Mucosa of stomach (tissue), 1 donor: Measurements from ENCODE around the gene TAS2R30.

Experiments
- H3K27me3 ChIP-seq: one replicate; pipeline ENCODE4 v1.7.0; 2013; ENCODE audit warnings: mild to moderate bottlenecking, low read length; ENCODE audit not compliant: control insufficient read depth, insufficient read depth
- H3K36me3 ChIP-seq: one replicate; pipeline ENCODE4 v1.7.0; 2013; ENCODE audit warnings: low read length; ENCODE audit not compliant: control insufficient read depth, insufficient read depth
- H3K4me1 ChIP-seq: one replicate; pipeline ENCODE4 v1.7.0; 2013; ENCODE audit warnings: mild to moderate bottlenecking, low read length; ENCODE audit not compliant: control insufficient read depth, insufficient read depth
- H3K4me3 ChIP-seq: one replicate; pipeline ENCODE4 v1.7.0; 2013; ENCODE audit warnings: low read length
- H3K9ac ChIP-seq: one replicate; pipeline ENCODE4 v1.7.0; 2013; ENCODE audit warnings: mild to moderate bottlenecking, low read length, moderate library complexity
- H3K9me3 ChIP-seq: one replicate; pipeline ENCODE4 v1.7.0; 2013; ENCODE audit warnings: mild to moderate bottlenecking, low read length, moderate library complexity; ENCODE audit not compliant: control insufficient read depth
- donor health status: Pancreatic carcinoma.

The TAS2R30 gene, protein sequence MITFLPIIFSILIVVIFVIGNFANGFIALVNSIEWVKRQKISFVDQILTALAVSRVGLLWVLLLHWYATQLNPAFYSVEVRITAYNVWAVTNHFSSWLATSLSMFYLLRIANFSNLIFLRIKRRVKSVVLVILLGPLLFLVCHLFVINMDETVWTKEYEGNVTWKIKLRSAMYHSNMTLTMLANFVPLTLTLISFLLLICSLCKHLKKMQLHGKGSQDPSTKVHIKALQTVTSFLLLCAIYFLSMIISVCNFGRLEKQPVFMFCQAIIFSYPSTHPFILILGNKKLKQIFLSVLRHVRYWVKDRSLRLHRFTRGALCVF

DNA sequence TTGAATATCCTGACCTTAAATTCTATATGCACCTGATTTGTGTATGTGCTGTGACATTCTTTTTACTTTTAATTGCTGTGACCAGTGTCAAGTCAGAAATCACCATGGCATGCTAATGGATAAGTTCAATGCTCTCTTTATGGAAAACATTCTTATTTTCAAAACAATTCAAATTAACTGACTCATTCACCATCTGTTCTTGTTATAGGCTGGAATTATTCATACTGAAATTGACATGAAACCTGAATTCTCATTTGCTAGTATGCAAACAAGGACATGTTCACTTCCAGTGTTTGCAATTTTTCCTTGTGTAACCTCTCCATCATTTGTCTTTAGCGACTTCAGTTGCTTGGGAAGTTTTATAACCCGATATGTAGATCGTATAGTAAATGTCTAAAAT, at the start of gene TAS2R30:
TAS2R30 (minus strand) TSS at position 340 of the 400 bp plus-strand sequence. CDS start 400 bp downstream, outside the sequence.
- Histone ChIP-seq H3K4me1 (no peaks in the 10 kb centered on the region), H3K9ac (no peak within 1 kb of the TSS), H3K27me3 (no peaks in the 10 kb centered on the region), H3K36me3 (no peaks in the 10 kb centered on the region), H3K9me3 (no peaks in the 10 kb centered on the region), H3K4me3 (no peak within 1 kb of the TSS)

DNA sequence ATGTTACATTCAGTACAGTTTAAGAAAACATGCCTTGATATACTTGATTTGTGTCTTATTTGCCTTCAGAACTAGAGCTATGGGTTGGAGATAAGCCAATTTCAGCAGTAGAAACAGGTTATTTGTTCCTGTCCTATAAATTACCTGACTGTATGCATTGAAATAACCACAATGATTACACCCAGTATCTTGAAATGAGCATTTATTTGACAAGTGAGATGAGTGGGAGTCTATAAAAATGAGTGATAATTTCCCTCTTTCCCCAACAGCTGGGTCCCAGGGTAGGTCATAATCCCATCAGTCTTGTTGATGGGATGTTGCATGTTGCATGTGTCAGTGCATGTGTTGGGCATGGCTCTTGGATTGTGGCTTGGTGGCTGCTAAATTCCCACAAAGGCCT, 48.6 kb upstream of the TAS2R30 start:
- no peak overlapping the region for H3K9ac ChIP-seq
- no peak overlapping the region for H3K4me3 ChIP-seq
- no peaks in the 10 kb centered on the region for H3K36me3 ChIP-seq
- no peaks in the 10 kb centered on the region for H3K4me1 ChIP-seq
- no peaks in the 10 kb centered on the region for H3K9me3 ChIP-seq
- no peaks in the 10 kb centered on the region for H3K27me3 ChIP-seq

DNA sequence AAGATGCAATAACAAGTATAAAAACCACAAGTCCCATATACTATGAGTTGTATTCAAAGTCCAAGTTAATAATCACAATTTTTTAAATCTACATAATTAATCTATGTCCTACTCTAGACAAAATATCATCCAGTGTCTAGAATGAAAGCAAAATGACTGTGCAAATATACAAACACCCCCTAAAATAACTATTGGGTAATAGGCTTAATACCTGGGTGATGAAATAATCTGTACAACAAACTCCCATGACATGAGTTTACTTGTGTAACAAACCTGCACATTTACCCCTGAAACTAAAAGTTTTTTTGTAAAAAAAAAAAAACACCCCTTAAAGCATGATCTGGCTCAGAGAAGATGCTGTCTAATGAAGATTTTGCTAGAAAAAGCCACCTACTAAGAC, 48.1 kb upstream of the TAS2R30 start:
- no peak overlapping the region for H3K4me3 ChIP-seq
- no peaks in the 10 kb centered on the region for H3K27me3 ChIP-seq
- no peaks in the 10 kb centered on the region for H3K9me3 ChIP-seq
- H3K36me3 ChIP-seq, result no peaks in the 10 kb centered on the region
- H3K9ac ChIP-seq, result no peak overlapping the region
- no peaks in the 10 kb centered on the region for H3K4me1 ChIP-seq

DNA sequence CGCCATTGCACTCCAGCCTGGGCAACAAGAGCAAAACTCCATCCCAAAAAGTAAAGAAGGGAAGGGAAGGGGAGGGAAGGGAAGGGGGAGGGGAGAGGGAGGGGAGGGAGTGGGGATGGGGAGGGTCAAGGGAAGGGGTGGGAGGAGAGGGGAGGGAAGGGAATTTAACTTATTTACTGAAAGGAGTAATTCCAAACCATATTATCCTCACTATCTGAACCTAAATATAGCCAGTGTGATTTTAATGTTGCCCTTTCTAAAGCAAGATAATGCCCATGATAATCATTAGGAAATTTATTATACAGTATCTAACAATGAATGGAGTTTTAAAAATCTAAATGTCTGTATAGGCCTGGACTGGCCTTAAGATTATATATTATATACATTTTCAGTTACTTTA, 43.8 kb upstream of the TAS2R30 start:
- H3K36me3 ChIP-seq, result no peaks in the 10 kb centered on the region
- no peaks in the 10 kb centered on the region for H3K27me3 ChIP-seq
- no peaks in the 10 kb centered on the region for H3K9me3 ChIP-seq
- no peaks in the 10 kb centered on the region for H3K4me1 ChIP-seq
- no peak overlapping the region for H3K4me3 ChIP-seq
- H3K9ac ChIP-seq, result no peak overlapping the region

DNA sequence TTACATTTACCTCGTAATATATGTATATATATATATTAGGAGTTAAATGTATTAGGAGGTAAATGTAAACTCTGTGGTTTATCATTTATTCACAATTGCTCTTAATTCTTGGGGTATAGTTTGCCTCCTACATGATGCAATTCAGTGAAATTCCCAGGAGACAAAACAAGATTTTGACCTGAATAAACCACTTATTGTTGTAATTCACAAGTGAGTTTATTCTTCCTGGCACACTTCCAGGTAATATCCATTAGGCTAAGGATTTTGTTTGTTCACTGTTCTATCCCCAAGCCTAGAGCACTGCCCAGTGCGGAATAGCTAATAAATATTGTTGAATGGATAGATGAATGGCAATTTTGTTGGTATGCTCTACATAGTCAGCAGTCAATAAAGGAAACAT, 39.6 kb upstream of the TAS2R30 start:
- Histone ChIP-seq H3K9me3 (no peaks in the 10 kb centered on the region), H3K36me3 (no peaks in the 10 kb centered on the region), H3K4me3 (no peak overlapping the region), H3K9ac (no peak overlapping the region), H3K27me3 (no peaks in the 10 kb centered on the region), H3K4me1 (peaks cover 3% of the 10 kb centered on the region)

DNA sequence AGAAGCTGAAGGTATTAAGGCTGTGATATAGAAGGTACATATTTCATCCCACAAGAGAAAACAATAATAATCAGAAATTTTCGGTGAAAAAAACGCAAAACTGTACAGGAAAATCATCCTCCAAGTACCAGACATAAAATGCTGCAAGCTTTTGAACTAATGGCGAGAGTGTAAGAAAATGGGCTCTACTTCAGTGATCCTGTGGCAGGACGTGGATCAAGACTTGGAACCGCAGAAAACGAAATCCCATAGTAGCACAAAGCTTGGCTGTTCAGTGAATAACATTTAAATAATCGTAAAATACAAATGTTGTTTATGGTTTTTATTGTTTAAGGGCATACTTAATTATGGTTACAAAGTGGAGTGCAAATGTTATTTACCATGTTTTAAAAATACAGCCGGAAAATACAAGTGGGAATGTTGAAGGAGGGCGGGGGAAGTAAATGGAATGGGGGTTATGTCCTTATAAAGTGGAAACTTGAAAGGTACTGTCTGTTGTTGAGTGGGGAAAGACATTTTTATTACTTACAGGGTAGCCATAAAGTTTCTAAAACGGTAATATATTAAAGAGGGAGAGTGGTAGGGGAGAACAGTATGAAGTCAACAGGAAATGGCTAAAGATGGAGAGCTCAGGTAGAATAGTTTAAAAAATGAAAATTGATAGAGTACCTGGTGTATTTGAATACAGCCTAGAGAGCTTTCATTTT, 37.7 kb upstream of the TAS2R30 start:
- Histone ChIP-seq H3K36me3 (no peaks in the 10 kb centered on the region), H3K9ac (peak overlapping the region; percentile 62), H3K9me3 (no peaks in the 10 kb centered on the region), H3K27me3 (no peaks in the 10 kb centered on the region), H3K4me3 (peak overlapping the region; percentile 65), H3K4me1 (peaks cover 3% of the 10 kb centered on the region)

DNA sequence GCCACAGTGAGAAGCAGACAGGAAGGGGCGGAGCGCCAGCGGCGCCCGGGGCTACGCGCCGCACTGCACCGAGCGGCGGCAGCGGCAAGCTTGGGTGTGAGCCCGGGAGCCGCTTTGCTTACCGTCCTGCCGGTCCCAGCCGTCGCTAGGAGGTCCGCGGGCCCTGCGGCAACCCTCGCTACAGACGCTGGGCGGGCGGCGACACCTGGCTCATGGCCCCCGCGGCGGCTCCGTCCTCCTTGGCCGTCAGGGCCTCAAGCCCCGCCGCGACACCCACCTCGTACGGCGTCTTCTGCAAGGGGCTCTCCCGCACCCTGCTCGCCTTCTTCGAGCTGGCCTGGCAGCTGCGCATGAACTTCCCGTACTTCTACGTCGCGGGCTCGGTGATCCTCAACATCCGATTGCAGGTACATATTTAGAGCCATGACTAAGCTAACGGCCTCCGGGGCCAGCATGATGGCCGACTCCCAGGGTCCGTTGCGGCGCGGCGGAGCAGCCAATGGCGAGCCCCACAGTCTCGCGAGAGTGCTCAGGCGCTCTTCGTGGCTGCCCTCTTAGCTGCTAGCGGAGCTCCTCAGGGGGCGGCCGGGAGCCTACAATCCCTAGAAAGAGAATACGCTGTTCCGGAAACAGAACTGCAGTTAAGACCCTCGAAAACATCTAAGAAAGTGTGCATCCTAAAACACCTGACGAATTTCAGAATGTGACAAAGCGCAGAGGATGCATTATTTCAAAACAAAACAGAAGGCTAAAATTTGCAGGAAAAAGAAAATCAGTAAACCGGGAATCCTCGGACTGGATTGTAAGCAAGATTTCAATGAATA, 36.9 kb upstream of the TAS2R30 start, which contains the start of gene SMIM10L1:
SMIM10L1 (plus strand) TSS at position 50 of the 824 bp plus-strand sequence; CDS start at position 213, 163 bp downstream.
- Histone ChIP-seq H3K36me3 (no peaks in the 10 kb centered on the region), H3K4me3 (peak within 1 kb of the TSS; percentile 65), H3K27me3 (no peaks in the 10 kb centered on the region), H3K9me3 (no peaks in the 10 kb centered on the region), H3K4me1 (peaks cover 3% of the 10 kb centered on the region), H3K9ac (peak within 1 kb of the TSS; percentile 62)

DNA sequence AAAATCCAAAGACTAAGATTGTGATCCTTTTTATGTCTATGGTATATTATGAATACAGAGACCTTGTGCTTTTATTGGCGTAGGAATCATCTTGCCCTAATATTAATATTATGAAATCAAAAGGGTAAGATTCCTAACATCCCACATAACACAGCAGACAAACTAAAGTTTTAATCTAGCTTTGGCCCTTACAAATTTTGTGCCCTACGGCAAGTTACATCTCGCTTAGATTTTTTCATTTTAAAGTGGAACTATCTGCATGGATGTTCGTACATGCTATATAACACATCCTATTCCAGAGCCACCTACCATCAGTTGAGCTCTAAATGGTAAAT, 36.3 kb upstream of the TAS2R30 start:
- no peaks in the 10 kb centered on the region for H3K9me3 ChIP-seq
- peaks cover 3% of the 10 kb centered on the region for H3K4me1 ChIP-seq
- peak overlapping the region; percentile 65 for H3K4me3 ChIP-seq
- no peaks in the 10 kb centered on the region for H3K27me3 ChIP-seq
- H3K9ac ChIP-seq, result peak overlapping the region; percentile 62
- H3K36me3 ChIP-seq, result no peaks in the 10 kb centered on the region

DNA sequence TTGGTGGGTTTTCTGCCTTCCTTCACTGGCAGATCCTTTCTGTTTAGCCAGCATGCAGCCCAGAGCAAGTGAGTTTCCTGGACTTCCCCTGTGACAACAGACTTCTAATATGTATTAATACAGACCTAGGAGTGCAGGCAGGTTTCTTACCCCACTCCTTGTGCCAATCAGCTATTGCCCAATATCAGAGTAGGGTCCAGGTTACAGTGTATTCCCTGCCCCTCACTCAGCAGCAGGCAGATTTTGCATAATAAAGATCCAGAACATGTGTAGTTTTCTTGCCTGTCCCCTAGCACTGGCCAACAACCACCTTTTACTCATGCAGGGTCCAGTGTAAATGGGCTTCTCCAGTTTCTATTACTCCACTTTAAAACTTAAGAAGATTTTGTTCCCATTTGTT, 31.9 kb upstream of the TAS2R30 start:
- Histone ChIP-seq H3K4me3 (no peak overlapping the region), H3K27me3 (no peaks in the 10 kb centered on the region), H3K9ac (no peak overlapping the region), H3K9me3 (no peaks in the 10 kb centered on the region), H3K4me1 (no peaks in the 10 kb centered on the region), H3K36me3 (no peaks in the 10 kb centered on the region)

DNA sequence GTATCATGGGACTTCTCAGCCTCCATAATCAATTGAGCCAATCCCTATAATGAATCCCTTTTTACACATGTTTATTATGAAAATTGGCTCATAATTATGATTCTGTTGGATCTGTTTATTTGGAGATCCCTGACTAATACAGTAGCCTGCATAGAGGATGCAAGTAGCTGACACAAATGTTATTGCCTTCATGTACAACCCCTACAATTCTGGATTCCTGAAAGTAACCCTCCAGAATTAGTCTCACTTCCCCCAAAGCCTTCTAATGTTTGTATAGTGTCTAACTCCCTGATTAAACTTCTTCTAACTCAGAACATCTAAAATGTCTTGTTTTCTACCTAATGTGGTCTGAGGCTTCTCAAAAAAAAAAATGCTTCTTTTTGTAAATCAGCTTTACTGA, 29.9 kb upstream of the TAS2R30 start:
- Histone ChIP-seq H3K4me3 (no peak overlapping the region), H3K36me3 (no peaks in the 10 kb centered on the region), H3K9ac (no peak overlapping the region), H3K27me3 (no peaks in the 10 kb centered on the region), H3K9me3 (no peaks in the 10 kb centered on the region), H3K4me1 (no peaks in the 10 kb centered on the region)

DNA sequence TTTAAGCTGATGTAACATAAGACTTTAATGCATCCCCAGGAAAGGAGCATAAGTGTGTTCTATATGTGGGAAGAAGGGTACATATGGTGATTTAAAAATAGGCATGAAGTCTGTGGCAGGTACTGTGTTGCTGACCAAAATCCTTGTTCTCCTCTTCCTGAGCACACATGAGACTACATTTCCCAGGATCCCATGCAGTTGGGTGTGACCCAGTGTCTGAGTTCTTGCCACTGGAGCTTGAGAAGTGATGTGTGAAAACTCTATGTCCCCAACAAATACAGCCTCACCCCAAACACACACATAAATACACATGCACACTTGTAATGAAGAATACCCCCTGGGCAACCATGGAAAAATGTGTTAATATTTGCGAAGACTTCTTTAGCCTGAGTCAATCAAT, 28.1 kb upstream of the TAS2R30 start:
- no peak overlapping the region for H3K9ac ChIP-seq
- no peaks in the 10 kb centered on the region for H3K9me3 ChIP-seq

DNA sequence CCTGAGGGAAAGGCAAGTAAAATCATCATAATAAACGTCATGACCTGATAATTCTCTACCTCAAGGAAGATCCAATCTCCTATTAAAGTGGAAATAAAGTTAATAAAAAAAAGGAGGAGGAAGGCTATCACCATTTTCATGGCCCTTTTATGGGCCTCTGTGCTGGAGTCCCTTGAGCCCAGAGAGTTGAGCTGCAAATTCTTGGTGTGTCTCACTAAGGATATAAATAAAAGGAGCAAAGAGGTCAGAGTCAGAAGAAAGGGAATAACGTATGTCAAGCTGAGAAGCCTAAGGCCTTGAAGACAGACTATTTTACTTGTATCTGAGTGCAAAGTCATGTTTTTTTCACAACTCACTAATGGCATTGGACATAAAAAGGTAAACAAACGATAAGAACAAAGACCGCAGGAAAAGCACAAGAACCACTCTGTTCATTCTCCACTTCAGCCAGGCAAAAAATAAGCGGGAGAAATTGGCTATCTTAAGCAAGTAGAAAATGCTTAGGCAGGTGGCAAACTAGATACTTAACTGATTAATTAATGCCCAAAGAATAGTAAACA, 24.5 kb upstream of the TAS2R30 start:
- Histone ChIP-seq H3K4me3 (no peak overlapping the region), H3K9me3 (no peaks in the 10 kb centered on the region), H3K36me3 (no peaks in the 10 kb centered on the region), H3K9ac (no peak overlapping the region), H3K4me1 (no peaks in the 10 kb centered on the region), H3K27me3 (no peaks in the 10 kb centered on the region)

More for the DNA sequence above, 28.1 kb upstream of the TAS2R30 start:
- Histone ChIP-seq H3K36me3 (no peaks in the 10 kb centered on the region), H3K4me1 (no peaks in the 10 kb centered on the region), H3K4me3 (no peak overlapping the region), H3K27me3 (no peaks in the 10 kb centered on the region)
